ENCODE measurements around the gene UCHL5. TPM values are rescaled to one million over a fixed set of nuclear protein-coding genes. Genes with fewer than 3 reads are reported as not detected.

The UCHL5 gene
- total RNA-seq, 2 donors from 2014 or later: 7.6 to 47.5 TPM

GRCh38 chr1:193030280-193030679 is 28.9 kb downstream of the UCHL5 start:
- 16 to 32% methylated on average over 1 of the region's 1 CpG for WGBS, 2 donors
- ATAC-seq (no peak), DNase-seq (no peak)
- no peak overlapping the region for H3K4me3 ChIP-seq
- TF ChIP-seq POLR2A (IDR thresholded peaks at IDR 0.05) (no peak), CTCF (IDR thresholded peaks at IDR 0.05) (no peak)
- no peaks in the 10 kb centered on the region for H3K27me3 ChIP-seq
- no peak overlapping the region for H3K27ac ChIP-seq
- intact Hi-C loops (cut with DNase I): no loop called here
- peaks cover 10% of the 10 kb centered on the region for H3K4me1 ChIP-seq
- H3K36me3 ChIP-seq (replicated peaks in 1 of 2; ENCODE audit: insufficient read depth in 1 of 2, low read depth in 2 of 2): peaks cover 0 to 9% of the 10 kb centered on the region in 2 donors
- H3K9me3 ChIP-seq: no peaks in the 10 kb centered on the region

DNA sequence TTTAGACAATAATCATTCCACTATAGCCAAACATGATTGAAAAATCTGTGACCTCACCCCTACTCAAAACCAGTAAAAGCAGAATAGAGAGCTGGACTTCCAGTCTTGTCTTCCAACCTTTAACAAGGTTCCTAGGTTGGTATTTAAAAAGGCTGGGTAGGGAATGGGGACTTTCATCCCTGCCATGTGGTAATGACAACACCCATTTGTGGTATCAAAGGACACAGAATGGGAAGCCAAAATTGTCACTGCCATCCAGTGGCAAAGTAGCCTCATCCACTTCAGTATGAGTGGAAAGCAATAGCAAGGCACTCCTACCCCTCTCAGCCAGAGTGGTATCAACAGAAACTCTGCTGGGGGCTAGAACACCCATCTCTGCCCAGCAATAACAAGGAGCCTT is 33.9 kb downstream of the UCHL5 start:
- Histone ChIP-seq H3K9me3 (no peaks in the 10 kb centered on the region), H3K4me3 (no peak overlapping the region), H3K27ac (no peak overlapping the region), H3K36me3 (replicated peaks in 1 of 2; ENCODE audit: insufficient read depth in 1 of 2, low read depth in 2 of 2) (peaks cover 0 to 16% of the 10 kb centered on the region in 2 donors), H3K4me1 (peaks cover 2% of the 10 kb centered on the region), H3K27me3 (no peaks in the 10 kb centered on the region)
- ATAC-seq (no peak), DNase-seq (no peak)
- intact Hi-C loops (cut with DNase I): loop anchor here (5.0 kb wide), 1 partner anchor 223 kb away; no protein-coding TSS in a partner anchor
- TF ChIP-seq CTCF (IDR thresholded peaks at IDR 0.05) (no peak), POLR2A (IDR thresholded peaks at IDR 0.05) (no peak)

DNA sequence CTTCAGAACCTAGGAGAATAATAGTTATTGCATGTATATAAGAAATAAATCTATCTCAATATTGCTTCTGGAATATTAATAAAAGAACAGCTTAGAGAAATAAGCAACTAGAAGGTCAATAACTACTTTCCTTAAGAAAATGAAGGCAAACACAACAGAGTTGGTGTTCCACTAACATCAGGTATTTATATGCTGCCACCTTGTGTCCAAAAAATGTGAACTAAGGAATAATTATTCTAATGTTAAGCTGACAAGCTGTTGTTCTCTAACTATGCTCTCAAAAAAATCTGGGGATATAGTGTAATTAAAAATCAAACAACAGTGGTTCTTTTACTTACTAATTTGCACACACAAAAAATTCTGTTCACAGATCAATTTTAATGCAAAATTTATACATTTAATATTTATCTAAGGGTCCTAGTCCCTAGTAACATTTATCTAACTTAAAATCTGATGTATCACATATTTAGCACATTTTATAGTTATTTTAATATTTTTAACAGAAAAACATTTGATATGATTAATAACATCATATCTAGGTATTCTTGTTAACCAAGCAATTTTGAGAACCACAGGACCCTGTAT is 39.6 kb downstream of the UCHL5 start:
- Histone ChIP-seq H3K9me3 (no peaks in the 10 kb centered on the region), H3K4me3 (no peak overlapping the region), H3K27me3 (no peaks in the 10 kb centered on the region), H3K27ac (no peak overlapping the region), H3K36me3 (replicated peaks in 1 of 2; ENCODE audit: insufficient read depth in 1 of 2, low read depth in 2 of 2) (peaks cover 0 to 7% of the 10 kb centered on the region in 2 donors), H3K4me1 (peaks cover 3% of the 10 kb centered on the region)
- peak in 1 of 4 donors; percentile 12 for DNase-seq
- intact Hi-C loops (cut with DNase I): loop anchor here (10.0 kb wide), 1 partner anchor 545 kb away; no protein-coding TSS in a partner anchor
- TF ChIP-seq POLR2A (IDR thresholded peaks at IDR 0.05): no peak
- peak; percentile 14 to 74 (median 64) for TF ChIP-seq CTCF (IDR thresholded peaks at IDR 0.05)
- ATAC-seq: peak; percentile 74

DNA sequence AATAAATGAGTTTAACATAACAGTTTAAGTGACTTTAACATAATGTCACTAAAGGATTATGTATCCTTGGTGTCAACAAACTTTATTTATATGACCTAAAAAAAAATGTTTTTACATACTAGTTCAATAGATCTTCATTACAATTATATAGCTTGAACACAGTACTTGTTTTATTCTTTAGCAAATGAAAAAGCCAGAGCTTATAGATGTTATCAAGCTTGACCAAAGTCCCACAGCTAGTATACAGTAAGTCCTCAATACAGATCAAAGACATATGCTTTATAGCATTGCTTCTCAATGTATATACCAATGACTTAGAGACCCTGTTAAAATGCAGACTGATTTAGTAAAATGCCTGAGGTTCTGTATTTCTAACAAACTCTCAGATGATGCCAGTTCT is 42.4 kb downstream of the UCHL5 start:
- Histone ChIP-seq H3K27me3 (no peaks in the 10 kb centered on the region), H3K4me1 (peaks cover 18% of the 10 kb centered on the region), H3K9me3 (no peaks in the 10 kb centered on the region), H3K36me3 (replicated peaks in 1 of 2; ENCODE audit: insufficient read depth in 1 of 2, low read depth in 2 of 2) (no peaks in the 10 kb centered on the region), H3K27ac (no peak overlapping the region), H3K4me3 (no peak overlapping the region)
- no peak for ATAC-seq
- intact Hi-C loops (cut with DNase I): loop anchor here (10.0 kb wide), 1 partner anchor 542 kb away; no protein-coding TSS in a partner anchor
- TF ChIP-seq POLR2A (IDR thresholded peaks at IDR 0.05) (no peak), CTCF (IDR thresholded peaks at IDR 0.05) (no peak)
- DNase-seq: no peak

GRCh38 chr1:193014400-193014799 is 44.8 kb downstream of the UCHL5 start:
- DNase-seq: no peak
- ATAC-seq: no peak
- Histone ChIP-seq H3K4me1 (peaks cover 24% of the 10 kb centered on the region), H3K36me3 (replicated peaks in 1 of 2; ENCODE audit: insufficient read depth in 1 of 2, low read depth in 2 of 2) (no peaks in the 10 kb centered on the region), H3K4me3 (no peak overlapping the region), H3K9me3 (no peaks in the 10 kb centered on the region), H3K27ac (no peak overlapping the region), H3K27me3 (no peaks in the 10 kb centered on the region)
- TF ChIP-seq POLR2A (IDR thresholded peaks at IDR 0.05) (no peak), CTCF (IDR thresholded peaks at IDR 0.05) (no peak)
- intact Hi-C loops (cut with DNase I): loop anchor here (10.0 kb wide), 1 partner anchor 540 kb away; no protein-coding TSS in a partner anchor
- WGBS, 2 donors: 33 to 50% methylated on average over 2 of the region's 2 CpGs
